Trophoblast cell (in vitro differentiated cells and primary cell): ENCODE results near the gene THRB.

Experiments
- DNase-seq, 2 donors: peaks; one replicate each; pipeline ENCODE4 v3.0.0-alpha.2; 2016
- H2AFZ ChIP-seq: 2 replicates; pipeline ENCODE4 v1.6.1; 2013; ENCODE audit warnings: low read length, moderate library complexity, mild to moderate bottlenecking; ENCODE audit not compliant: insufficient read depth, poor library complexity
- H2AK5ac ChIP-seq: 2 replicates; pipeline ENCODE4 v1.6.1; 2013; ENCODE audit warnings: mild to moderate bottlenecking, low read length
- H2BK120ac ChIP-seq: 2 replicates; pipeline ENCODE4 v1.6.1; 2013; ENCODE audit warnings: low read length, mild to moderate bottlenecking, moderate library complexity; ENCODE audit not compliant: insufficient read depth, poor library complexity
- H2BK12ac ChIP-seq: 2 replicates; pipeline ENCODE4 v1.6.1; 2013; ENCODE audit warnings: mild to moderate bottlenecking, low read length, moderate library complexity
- H2BK5ac ChIP-seq: 2 replicates; pipeline ENCODE4 v1.6.1; 2013; ENCODE audit warnings: low read length, low read depth, moderate library complexity, mild to moderate bottlenecking; ENCODE audit not compliant: poor library complexity
- H3K14ac ChIP-seq: 2 replicates; pipeline ENCODE4 v1.6.1; 2013; ENCODE audit warnings: mild to moderate bottlenecking, low read length
- H3K18ac ChIP-seq: 2 replicates; pipeline ENCODE4 v1.6.1; 2013; ENCODE audit warnings: mild to moderate bottlenecking, low read length
- H3K23ac ChIP-seq: 2 replicates; pipeline ENCODE4 v1.6.1; 2013; ENCODE audit warnings: low read length
- H3K27ac ChIP-seq: 2 replicates; pipeline ENCODE4 v1.5.1; 2013; ENCODE audit warnings: low read depth, mild to moderate bottlenecking, inconsistent platforms, low read length, moderate library complexity
- H3K27me3 ChIP-seq: 2 replicates; pipeline ENCODE4 v1.6.1; 2013; ENCODE audit warnings: inconsistent platforms, mild to moderate bottlenecking, low read length, moderate library complexity; ENCODE audit not compliant: insufficient read depth
- H3K36me3 ChIP-seq, 2 experiments: 1 replicate in 1 of 2; 2 replicates in 1 of 2; pipeline ENCODE4 v1.6.1; 2013; ENCODE audit warnings: low read length in 2 of 2, mild to moderate bottlenecking in 2 of 2, moderate library complexity in 1 of 2; ENCODE audit not compliant: insufficient read depth in 2 of 2, control insufficient read depth in 1 of 2
- H3K4ac ChIP-seq: 2 replicates; pipeline ENCODE4 v1.6.1; 2013; ENCODE audit warnings: low read depth, mild to moderate bottlenecking, low read length, moderate library complexity
- H3K4me1 ChIP-seq, 2 experiments: 1 replicate in 1 of 2; 2 replicates in 1 of 2; pipeline ENCODE4 v1.6.1; 2013; ENCODE audit warnings: low read length in 2 of 2, mild to moderate bottlenecking in 2 of 2, moderate library complexity in 1 of 2; ENCODE audit not compliant: insufficient read depth in 2 of 2, control insufficient read depth in 1 of 2
- H3K4me2 ChIP-seq: 2 replicates; pipeline ENCODE4 v1.6.1; 2013; ENCODE audit warnings: inconsistent platforms, mild to moderate bottlenecking, low read length, moderate library complexity
- H3K4me3 ChIP-seq: 2 replicates; pipeline ENCODE4 v1.5.1; 2013; ENCODE audit warnings: mild to moderate bottlenecking, low read depth, low read length, inconsistent platforms
- H3K79me1 ChIP-seq: one replicate; pipeline ENCODE4 v1.6.1; 2013; ENCODE audit warnings: low read length
- H3K79me2 ChIP-seq: 2 replicates; pipeline ENCODE4 v1.6.1; 2013; ENCODE audit warnings: low read length, mild to moderate bottlenecking; ENCODE audit not compliant: control insufficient read depth, insufficient read depth, poor library complexity
- H3K9ac ChIP-seq: 2 replicates; pipeline ENCODE4 v1.6.1; 2013; ENCODE audit warnings: mild to moderate bottlenecking, low read length
- H3K9me3 ChIP-seq: 2 replicates; pipeline ENCODE4 v1.6.1; 2013; ENCODE audit warnings: low read depth, mild to moderate bottlenecking, control low read depth, inconsistent platforms, low read length; ENCODE audit not compliant: insufficient read depth
- H4K12ac ChIP-seq: 2 replicates; pipeline ENCODE4 v1.6.1; 2013; ENCODE audit warnings: low read depth, mild to moderate bottlenecking, low read length, moderate library complexity
- H4K8ac ChIP-seq: 2 replicates; pipeline ENCODE4 v1.6.1; 2013; ENCODE audit warnings: low read depth, mild to moderate bottlenecking, low read length, moderate library complexity
- H4K91ac ChIP-seq: one replicate; pipeline ENCODE4 v1.6.1; 2013; ENCODE audit warnings: low read depth, mild to moderate bottlenecking, low read length, moderate library complexity
- WGBS: extraction: QIAGEN DNeasy Blood & Tissue Kit; methylation state at CpG from one replicate; pipeline ENCODE4 v1.1.7; 2013; ENCODE audit warnings: missing lambda C conversion rate; ENCODE audit not compliant: insufficient read length, insufficient coverage; ENCODE audit errors: extremely low coverage; 5-methylcytosine and 5-hydroxymethylcytosine counted together

THRB gene

GRCh38 chr3:24117508-24117907 is 377.1 kb downstream of the THRB start:
- no peak overlapping the region for H4K12ac ChIP-seq
- no peak overlapping the region for H2BK5ac ChIP-seq
- no peaks in the 10 kb centered on the region for H3K27me3 ChIP-seq
- no peak overlapping the region for H3K18ac ChIP-seq
- H4K8ac ChIP-seq = no peak overlapping the region
- H3K14ac ChIP-seq = no peak overlapping the region
- H2AFZ ChIP-seq = no peak overlapping the region
- no CpG with 5 or more reads among the region's 1 CpG for WGBS
- H3K9me3 ChIP-seq = no peaks in the 10 kb centered on the region
- H3K4me3 ChIP-seq = no peak overlapping the region
- no peaks in the 10 kb centered on the region for H3K4me1 ChIP-seq
- no peak for DNase-seq
- no peak overlapping the region for H3K23ac ChIP-seq
- no peak overlapping the region for H3K9ac ChIP-seq
- no peak overlapping the region for H3K27ac ChIP-seq
- H2BK12ac ChIP-seq = no peak overlapping the region
- no peak overlapping the region for H3K4me2 ChIP-seq
- H2AK5ac ChIP-seq = no peak overlapping the region
- H3K79me2 ChIP-seq = no peaks in the 10 kb centered on the region
- no peak overlapping the region for H3K4ac ChIP-seq
- H4K91ac ChIP-seq = no peak overlapping the region
- H3K36me3 ChIP-seq = peaks cover 8 to 13% of the 10 kb centered on the region in 2 experiments
- H3K79me1 ChIP-seq = no peaks in the 10 kb centered on the region
- H2BK120ac ChIP-seq = no peak overlapping the region

DNA sequence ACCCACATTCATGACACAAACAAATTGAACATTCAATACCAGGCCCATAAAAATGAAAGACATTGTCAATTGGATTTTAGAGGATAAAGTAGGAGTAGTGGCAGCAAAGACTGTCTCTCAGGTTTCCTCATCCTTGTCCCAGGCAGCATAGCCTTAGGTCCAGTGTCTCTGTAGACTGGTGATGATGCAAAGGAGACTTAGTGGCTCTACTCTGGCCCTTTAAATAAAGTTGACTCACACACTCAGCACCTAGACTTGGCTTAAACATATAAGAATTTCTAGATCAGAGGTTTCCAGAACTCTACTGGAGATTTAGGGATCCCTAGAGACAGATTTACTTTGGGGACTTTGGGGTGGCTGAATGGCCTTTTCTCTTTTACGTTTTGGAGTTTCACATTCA is 382.9 kb downstream of the THRB start:
- no peaks in the 10 kb centered on the region for H3K36me3 ChIP-seq
- H3K14ac ChIP-seq = no peak overlapping the region
- no peaks in the 10 kb centered on the region for H3K4me1 ChIP-seq
- WGBS = no CpG with 5 or more reads among the region's 1 CpG
- H2BK120ac ChIP-seq = no peak overlapping the region
- no peak overlapping the region for H3K23ac ChIP-seq
- H3K9ac ChIP-seq = no peak overlapping the region
- H3K27ac ChIP-seq = no peak overlapping the region
- no peak overlapping the region for H4K8ac ChIP-seq
- no peak overlapping the region for H3K4me2 ChIP-seq
- no peak for DNase-seq
- no peak overlapping the region for H2BK12ac ChIP-seq
- no peak overlapping the region for H4K12ac ChIP-seq
- no peaks in the 10 kb centered on the region for H3K27me3 ChIP-seq
- no peaks in the 10 kb centered on the region for H3K79me2 ChIP-seq
- no peak overlapping the region for H4K91ac ChIP-seq
- H3K4me3 ChIP-seq = no peak overlapping the region
- no peak overlapping the region for H2AK5ac ChIP-seq
- H3K9me3 ChIP-seq = no peaks in the 10 kb centered on the region
- H3K4ac ChIP-seq = no peak overlapping the region
- H2BK5ac ChIP-seq = no peak overlapping the region
- no peak overlapping the region for H3K18ac ChIP-seq
- H2AFZ ChIP-seq = no peak overlapping the region
- H3K79me1 ChIP-seq = no peaks in the 10 kb centered on the region

GRCh38 chr3:24110051-24110450 is 384.6 kb downstream of the THRB start:
- no peaks in the 10 kb centered on the region for H3K9me3 ChIP-seq
- WGBS = no CpG with 5 or more reads among the region's 1 CpG
- H3K14ac ChIP-seq = no peak overlapping the region
- no peak overlapping the region for H3K4ac ChIP-seq
- no peak overlapping the region for H4K12ac ChIP-seq
- no peak overlapping the region for H2AK5ac ChIP-seq
- no peak for DNase-seq
- H2BK120ac ChIP-seq = no peak overlapping the region
- no peaks in the 10 kb centered on the region for H3K79me2 ChIP-seq
- no peak overlapping the region for H4K91ac ChIP-seq
- H2AFZ ChIP-seq = no peak overlapping the region
- no peaks in the 10 kb centered on the region for H3K27me3 ChIP-seq
- no peaks in the 10 kb centered on the region for H3K36me3 ChIP-seq
- no peak overlapping the region for H3K4me2 ChIP-seq
- no peak overlapping the region for H2BK12ac ChIP-seq
- no peaks in the 10 kb centered on the region for H3K4me1 ChIP-seq
- no peak overlapping the region for H2BK5ac ChIP-seq
- no peak overlapping the region for H3K4me3 ChIP-seq
- H3K27ac ChIP-seq = no peak overlapping the region
- H3K23ac ChIP-seq = no peak overlapping the region
- H3K79me1 ChIP-seq = no peaks in the 10 kb centered on the region
- H4K8ac ChIP-seq = no peak overlapping the region
- H3K18ac ChIP-seq = no peak overlapping the region
- H3K9ac ChIP-seq = no peak overlapping the region

DNA sequence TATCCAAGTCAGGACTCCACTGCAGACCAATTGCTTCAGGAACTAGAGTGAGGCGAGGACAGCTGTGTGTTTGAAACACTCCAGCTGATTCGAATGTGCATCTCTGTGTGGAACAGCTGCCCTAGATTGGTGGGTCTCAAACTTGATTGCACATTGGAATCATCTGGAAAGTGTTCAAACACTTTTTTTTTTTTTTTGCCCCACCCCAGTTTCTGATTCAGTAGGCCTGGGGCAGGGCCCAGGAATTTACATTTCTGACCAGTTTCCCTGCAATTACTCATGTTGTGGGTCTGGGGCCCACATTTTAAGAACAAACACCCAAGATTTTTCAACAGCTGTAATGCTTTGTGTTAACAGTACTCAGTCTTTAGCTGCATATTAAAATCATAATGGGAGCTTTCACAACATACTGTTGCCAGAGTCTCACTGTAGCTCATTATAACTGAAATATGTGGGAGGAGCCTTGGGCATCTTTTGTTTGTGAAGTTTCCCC is 392.9 kb downstream of the THRB start:
- H3K4me3 ChIP-seq = no peak overlapping the region
- no peak overlapping the region for H4K12ac ChIP-seq
- H4K91ac ChIP-seq = no peak overlapping the region
- no peaks in the 10 kb centered on the region for H3K4me1 ChIP-seq
- H3K36me3 ChIP-seq = no peaks in the 10 kb centered on the region
- no peak overlapping the region for H3K9ac ChIP-seq
- WGBS = no CpG with 5 or more reads among the region's 2 CpGs
- no peak overlapping the region for H2AK5ac ChIP-seq
- H3K23ac ChIP-seq = no peak overlapping the region
- no peaks in the 10 kb centered on the region for H3K27me3 ChIP-seq
- no peak overlapping the region for H2BK5ac ChIP-seq
- no peak overlapping the region for H3K14ac ChIP-seq
- no peaks in the 10 kb centered on the region for H3K79me2 ChIP-seq
- H3K4ac ChIP-seq = no peak overlapping the region
- no peak overlapping the region for H2BK12ac ChIP-seq
- peaks cover 1% of the 10 kb centered on the region for H3K79me1 ChIP-seq
- no peak overlapping the region for H3K27ac ChIP-seq
- DNase-seq = no peak
- H4K8ac ChIP-seq = no peak overlapping the region
- H3K9me3 ChIP-seq = no peaks in the 10 kb centered on the region
- no peak overlapping the region for H3K18ac ChIP-seq
- H3K4me2 ChIP-seq = no peak overlapping the region
- no peak overlapping the region for H2AFZ ChIP-seq
- no peak overlapping the region for H2BK120ac ChIP-seq
